ENCODE measurements around the gene NBPF6. TPM values are rescaled to one million over a fixed set of nuclear protein-coding genes. Genes with fewer than 3 reads are reported as not detected.
"Not testable (repeated sequence)": the region's sequence is repeated elsewhere in the genome, so short reads cannot be mapped to it uniquely, and the experiment has no call there.

Gene NBPF6, protein sequence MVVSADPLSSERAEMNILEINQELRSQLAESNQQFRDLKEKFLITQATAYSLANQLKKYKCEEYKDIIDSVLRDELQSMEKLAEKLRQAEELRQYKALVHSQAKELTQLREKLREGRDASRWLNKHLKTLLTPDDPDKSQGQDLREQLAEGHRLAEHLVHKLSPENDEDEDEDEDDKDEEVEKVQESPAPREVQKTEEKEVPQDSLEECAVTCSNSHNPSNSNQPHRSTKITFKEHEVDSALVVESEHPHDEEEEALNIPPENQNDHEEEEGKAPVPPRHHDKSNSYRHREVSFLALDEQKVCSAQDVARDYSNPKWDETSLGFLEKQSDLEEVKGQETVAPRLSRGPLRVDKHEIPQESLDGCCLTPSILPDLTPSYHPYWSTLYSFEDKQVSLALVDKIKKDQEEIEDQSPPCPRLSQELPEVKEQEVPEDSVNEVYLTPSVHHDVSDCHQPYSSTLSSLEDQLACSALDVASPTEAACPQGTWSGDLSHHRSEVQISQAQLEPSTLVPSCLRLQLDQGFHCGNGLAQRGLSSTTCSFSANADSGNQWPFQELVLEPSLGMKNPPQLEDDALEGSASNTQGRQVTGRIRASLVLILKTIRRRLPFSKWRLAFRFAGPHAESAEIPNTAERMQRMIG
- total RNA-seq, result not detected

DNA sequence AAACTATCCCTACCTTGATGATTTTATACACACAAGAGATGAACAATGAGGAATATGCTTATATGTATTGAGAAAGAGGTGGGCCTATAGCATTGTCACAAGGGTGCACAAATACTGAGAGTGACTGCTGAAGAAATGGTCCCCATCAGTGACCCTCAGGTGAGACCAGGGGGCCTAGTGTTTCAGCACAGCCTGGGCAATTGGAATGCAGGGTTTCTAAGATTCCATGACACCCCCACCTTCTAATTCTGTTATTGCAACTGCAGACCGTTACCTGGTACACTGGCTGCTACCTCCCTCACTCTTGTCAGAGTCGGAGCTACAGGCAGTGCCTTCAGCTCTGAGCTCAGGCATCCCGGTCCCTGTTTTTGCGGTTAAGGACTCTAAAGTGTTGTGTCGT lies at the start of gene NBPF6:
Gene NBPF6 (plus strand): TSS at position 301 of the 400 bp plus-strand sequence. CDS start 259 bp downstream, outside the sequence.
- H3K9me3 ChIP-seq; intact Hi-C loops (cut with DNase I); H3K27me3 ChIP-seq; H3K36me3 ChIP-seq; DNase-seq (ENCODE audit: extremely low spot score); H3K27ac ChIP-seq (replicated peaks in 1 of 4); H3K4me1 ChIP-seq; H3K4me3 ChIP-seq: not testable (repeated sequence)
- 86% methylated on average over 1 of the region's 5 CpGs for WGBS

DNA sequence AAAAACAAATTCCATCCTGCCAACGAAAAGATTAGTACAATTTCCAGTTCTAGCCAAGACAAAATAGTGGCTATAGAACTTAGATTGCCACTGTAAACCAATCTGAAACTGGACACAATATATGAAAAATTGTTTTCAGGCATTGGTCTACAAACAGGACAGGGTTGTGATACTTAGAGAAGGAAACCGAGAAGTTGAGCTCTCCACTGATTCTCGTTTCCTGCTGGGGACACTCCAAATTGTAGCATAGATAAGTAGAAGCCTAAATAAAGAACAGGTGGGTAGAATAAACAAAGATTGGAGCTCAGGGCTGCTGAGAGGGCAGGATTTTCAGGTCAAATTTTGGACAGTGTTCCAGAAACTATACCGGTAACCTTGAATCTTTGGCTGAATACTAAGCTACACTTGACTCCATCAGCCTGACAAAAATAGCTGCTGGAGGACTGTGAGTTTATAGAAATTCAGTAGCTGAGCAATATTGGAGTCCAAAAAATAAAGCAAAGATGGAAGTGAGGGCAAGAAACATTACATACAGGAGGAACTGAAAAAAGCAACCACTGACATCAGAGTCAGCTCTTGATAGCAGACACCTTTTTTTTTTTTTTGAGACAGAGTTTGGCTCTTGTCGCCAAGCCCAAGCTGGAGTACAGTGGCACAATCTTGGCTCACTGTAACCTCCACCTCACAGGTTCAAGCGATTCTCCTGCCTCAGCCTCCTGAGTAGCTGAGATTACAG lies 38.9 kb upstream of the NBPF6 start:
- H3K4me3 ChIP-seq; H3K4me1 ChIP-seq; H3K36me3 ChIP-seq; H3K9me3 ChIP-seq; H3K27ac ChIP-seq (replicated peaks in 1 of 4); DNase-seq (ENCODE audit: extremely low spot score); intact Hi-C loops (cut with DNase I); H3K27me3 ChIP-seq: not testable (repeated sequence)
- no CpG with 5 or more reads among the region's 6 CpGs for WGBS

DNA sequence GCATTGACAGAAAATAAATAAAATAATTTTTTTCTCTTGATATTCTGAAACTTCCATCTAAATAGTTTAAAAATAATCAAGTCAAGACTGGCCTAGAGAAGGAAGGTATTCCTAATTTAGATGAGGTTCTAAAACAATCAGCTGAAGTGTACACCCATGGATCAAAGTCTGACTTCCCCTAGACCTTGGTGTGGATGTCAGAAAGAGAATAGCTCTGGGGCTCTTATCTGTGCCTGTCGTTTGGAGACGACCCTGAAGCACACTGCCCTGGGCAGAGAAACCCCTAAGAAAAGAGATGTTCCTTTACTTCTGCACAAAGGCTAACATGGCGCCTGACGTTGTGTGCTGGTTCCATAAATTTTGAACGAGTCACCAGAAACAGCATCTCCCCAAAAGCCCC lies 30.0 kb upstream of the NBPF6 start:
- H3K4me1 ChIP-seq; H3K4me3 ChIP-seq; H3K9me3 ChIP-seq; H3K27ac ChIP-seq (replicated peaks in 1 of 4); DNase-seq (ENCODE audit: extremely low spot score); H3K36me3 ChIP-seq; intact Hi-C loops (cut with DNase I); H3K27me3 ChIP-seq: not testable (repeated sequence)
- no CpG with 5 or more reads among the region's 5 CpGs for WGBS

DNA sequence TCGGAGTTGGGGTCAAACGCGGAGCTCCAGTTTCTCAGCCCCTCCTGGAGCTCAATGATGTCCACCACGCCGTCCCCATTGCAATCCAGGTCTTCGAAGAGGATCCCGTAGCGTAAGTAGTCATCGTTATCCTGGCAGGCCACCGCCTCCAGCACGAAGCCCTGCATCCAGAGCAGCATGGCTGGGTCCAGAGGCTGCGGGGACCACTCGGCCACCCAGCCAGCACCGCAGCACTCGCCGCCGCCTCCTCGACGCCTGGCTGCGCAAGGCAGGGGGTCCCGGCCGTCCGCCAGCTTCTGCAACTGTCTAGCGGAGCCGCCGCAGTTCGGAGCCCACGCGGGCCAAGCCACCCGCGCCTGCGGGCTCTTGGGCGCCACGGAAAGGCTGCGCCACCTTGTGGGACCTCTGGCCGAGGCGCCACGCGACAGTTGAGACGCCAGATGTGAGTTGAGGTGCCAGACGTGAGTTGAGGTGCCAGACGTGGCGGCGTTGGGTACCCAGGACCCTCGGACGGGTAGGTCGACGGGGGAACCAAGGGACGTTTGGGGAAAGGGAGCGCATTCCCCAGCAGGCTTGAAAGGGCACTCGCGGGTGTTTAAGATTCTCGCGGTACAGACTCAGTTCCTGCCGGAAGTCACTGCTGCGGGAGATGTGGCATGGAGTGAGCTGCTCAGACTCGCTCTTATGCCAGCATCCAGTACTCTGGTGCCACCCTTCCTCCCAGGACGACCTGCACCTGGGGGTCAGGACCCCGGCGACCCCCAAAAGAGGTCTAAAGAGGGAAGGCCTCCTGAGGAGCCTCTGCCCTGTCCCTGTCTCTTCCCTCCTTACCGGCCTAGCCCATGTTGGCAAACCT lies 28.9 kb upstream of the NBPF6 start:
- H3K9me3 ChIP-seq; H3K4me3 ChIP-seq; H3K27ac ChIP-seq (replicated peaks in 1 of 4); H3K36me3 ChIP-seq; intact Hi-C loops (cut with DNase I); DNase-seq (ENCODE audit: extremely low spot score); H3K4me1 ChIP-seq; H3K27me3 ChIP-seq: not testable (repeated sequence)
- WGBS, result no CpG with 5 or more reads among the region's 61 CpGs

DNA sequence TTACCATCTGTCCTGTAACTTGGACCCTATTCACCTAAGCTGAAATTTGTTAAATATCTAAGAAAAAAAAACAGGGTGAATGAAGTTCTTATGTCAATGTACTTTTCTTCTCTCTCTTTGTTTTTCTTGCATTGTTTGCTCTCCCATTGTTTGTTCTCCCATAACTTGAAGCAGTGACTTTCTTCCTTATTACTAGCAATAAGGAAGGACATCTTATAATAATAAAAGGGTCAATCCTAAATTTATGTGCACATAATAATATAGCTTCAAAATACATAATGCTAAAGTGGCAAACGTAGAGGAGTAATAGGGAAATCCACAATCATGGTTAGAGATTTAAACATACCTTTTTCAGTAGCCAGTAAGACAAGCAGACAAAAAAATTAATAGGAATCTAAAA lies 23.3 kb upstream of the NBPF6 start:
- H3K27ac ChIP-seq (replicated peaks in 1 of 4); H3K4me3 ChIP-seq; intact Hi-C loops (cut with DNase I); H3K4me1 ChIP-seq; H3K9me3 ChIP-seq; H3K27me3 ChIP-seq; DNase-seq (ENCODE audit: extremely low spot score); H3K36me3 ChIP-seq: not testable (repeated sequence)
- 50% methylated on average over 1 of the region's 1 CpG for WGBS

DNA sequence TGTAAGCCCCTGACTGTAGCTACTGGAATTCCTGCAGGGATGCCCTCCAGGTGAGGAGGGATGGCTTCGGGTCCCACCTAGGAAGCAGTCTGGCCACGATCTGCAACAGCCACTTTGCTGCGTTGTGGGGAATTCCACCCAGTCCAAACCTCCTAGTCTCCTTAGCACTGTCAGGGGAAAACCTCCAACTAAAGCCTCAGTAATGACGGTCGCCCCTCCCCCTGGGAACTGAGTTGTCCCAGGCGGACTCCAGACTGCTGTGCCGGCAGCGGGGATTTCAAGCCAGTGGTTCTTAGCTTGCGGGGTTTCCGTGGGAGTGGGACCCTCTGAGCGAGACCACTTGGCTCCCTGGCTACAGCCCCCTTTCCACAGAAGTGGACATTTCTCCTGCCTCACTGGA lies 18.1 kb upstream of the NBPF6 start:
- H3K36me3 ChIP-seq; H3K4me3 ChIP-seq; H3K27ac ChIP-seq (replicated peaks in 1 of 4); DNase-seq (ENCODE audit: extremely low spot score); H3K9me3 ChIP-seq; H3K27me3 ChIP-seq; H3K4me1 ChIP-seq; intact Hi-C loops (cut with DNase I): not testable (repeated sequence)
- WGBS, result no CpG with 5 or more reads among the region's 11 CpGs

DNA sequence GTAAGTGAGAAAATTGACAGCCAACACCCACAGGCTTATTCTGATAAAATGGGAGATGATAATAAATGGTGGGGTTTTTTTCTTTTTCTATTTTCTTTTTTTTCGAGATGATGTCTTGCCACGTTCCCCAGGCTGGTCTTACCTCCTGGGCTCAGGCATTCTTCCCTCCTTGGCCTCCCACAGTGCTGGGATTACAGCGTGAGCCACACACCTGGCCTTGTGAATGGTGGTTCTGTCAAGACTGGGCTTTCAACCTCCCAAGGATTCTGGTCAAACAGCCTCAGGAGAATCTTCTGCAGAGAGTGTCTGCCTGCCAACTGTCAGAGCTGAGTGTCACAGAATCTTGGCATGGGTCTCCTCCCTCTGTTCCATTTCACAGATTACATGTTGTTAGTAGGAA lies 16.7 kb upstream of the NBPF6 start:
- H3K36me3 ChIP-seq; H3K4me3 ChIP-seq; H3K9me3 ChIP-seq; intact Hi-C loops (cut with DNase I); H3K27ac ChIP-seq (replicated peaks in 1 of 4); H3K27me3 ChIP-seq; DNase-seq (ENCODE audit: extremely low spot score); H3K4me1 ChIP-seq: not testable (repeated sequence)
- WGBS, result no CpG with 5 or more reads among the region's 3 CpGs

DNA sequence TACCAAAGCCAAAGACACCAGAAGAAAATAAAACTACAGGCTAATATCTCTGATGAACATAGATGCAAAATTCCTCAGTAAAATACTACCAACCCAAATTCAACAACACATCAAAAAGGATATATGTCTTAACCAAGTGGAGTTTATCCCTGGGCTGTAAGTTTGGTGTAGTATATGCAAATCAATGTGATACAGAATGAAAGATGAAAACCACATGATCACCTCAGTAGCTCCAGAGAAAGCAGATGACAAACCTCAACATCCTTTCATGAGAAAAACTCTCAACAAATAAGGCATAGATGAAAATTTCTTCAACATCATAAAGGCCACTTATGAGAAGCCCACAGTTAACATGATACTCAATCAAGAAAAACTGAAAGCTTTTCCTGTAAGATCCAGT lies 11.6 kb upstream of the NBPF6 start:
- H3K27ac ChIP-seq (replicated peaks in 1 of 4); H3K9me3 ChIP-seq; H3K36me3 ChIP-seq; H3K27me3 ChIP-seq; H3K4me1 ChIP-seq; H3K4me3 ChIP-seq; intact Hi-C loops (cut with DNase I); DNase-seq (ENCODE audit: extremely low spot score): not testable (repeated sequence)

DNA sequence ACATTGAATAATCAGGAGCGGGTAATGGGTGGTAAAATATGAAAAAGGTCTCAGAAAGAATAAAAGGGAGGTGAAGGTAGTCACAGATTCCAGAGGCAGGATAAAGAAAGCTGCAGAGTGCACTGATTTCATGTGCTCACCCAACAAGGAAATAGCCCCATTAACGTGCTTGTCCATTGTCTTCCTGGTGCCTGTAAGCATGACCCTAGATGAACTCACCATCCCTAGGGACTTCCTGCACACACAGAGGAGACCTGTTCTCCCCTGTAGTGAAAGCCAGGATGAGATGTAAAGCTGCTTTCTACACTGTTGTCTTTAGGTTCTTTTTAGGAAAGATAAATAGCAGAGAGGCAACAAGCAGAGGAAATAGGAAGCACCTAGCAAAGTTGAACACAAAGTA lies 4.4 kb downstream of the NBPF6 start:
- DNase-seq (ENCODE audit: extremely low spot score); H3K27ac ChIP-seq (replicated peaks in 1 of 4); H3K27me3 ChIP-seq; H3K4me1 ChIP-seq; H3K36me3 ChIP-seq; intact Hi-C loops (cut with DNase I); H3K4me3 ChIP-seq; H3K9me3 ChIP-seq: not testable (repeated sequence)
- no CpG with 5 or more reads among the region's 2 CpGs for WGBS

DNA sequence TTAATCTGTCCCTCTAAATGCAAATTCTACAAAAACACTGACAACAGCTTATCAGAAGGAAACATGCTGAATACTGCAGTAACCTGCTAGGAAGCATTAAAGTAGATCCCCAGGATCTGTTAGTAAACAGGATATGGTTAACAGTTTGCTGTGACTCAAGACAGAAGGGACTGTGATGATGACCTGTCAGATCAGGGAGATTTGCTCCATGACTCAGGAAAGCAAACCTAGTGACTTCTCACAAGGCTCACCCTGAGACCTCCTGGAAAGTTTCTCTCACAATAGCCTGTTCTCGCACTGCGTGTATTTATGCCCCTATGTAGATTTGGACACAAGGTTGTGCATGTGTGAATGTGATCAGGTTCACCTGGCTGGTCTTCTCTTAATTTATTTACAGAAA lies 8.5 kb downstream of the NBPF6 start:
- H3K36me3 ChIP-seq; intact Hi-C loops (cut with DNase I); H3K4me1 ChIP-seq; H3K27ac ChIP-seq (replicated peaks in 1 of 4); H3K4me3 ChIP-seq; H3K27me3 ChIP-seq; H3K9me3 ChIP-seq; DNase-seq (ENCODE audit: extremely low spot score): not testable (repeated sequence)
- WGBS, result no CpG with 5 or more reads among the region's 2 CpGs

DNA sequence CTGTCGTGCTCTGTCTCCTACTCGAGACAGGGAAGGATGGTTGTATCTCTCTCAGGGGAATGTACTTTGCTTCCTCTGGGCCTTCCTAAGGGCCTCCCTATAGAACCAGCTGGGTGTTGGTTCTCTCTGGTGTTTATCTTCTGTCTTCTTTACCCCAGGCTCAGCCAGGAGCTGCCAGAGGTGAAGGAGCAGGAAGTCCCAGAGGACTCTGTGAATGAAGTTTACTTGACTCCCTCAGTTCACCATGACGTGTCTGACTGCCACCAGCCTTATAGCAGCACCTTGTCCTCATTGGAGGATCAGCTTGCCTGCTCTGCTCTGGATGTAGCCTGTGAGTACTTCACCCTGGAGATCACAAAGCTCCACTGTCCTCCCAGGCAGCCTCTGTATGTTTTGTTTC lies 11.6 kb downstream of the NBPF6 start:
- H3K36me3 ChIP-seq; H3K27me3 ChIP-seq; H3K4me3 ChIP-seq; H3K4me1 ChIP-seq; intact Hi-C loops (cut with DNase I); H3K27ac ChIP-seq (replicated peaks in 1 of 4); H3K9me3 ChIP-seq; DNase-seq (ENCODE audit: extremely low spot score): not testable (repeated sequence)
- no CpG with 5 or more reads among the region's 3 CpGs for WGBS

DNA sequence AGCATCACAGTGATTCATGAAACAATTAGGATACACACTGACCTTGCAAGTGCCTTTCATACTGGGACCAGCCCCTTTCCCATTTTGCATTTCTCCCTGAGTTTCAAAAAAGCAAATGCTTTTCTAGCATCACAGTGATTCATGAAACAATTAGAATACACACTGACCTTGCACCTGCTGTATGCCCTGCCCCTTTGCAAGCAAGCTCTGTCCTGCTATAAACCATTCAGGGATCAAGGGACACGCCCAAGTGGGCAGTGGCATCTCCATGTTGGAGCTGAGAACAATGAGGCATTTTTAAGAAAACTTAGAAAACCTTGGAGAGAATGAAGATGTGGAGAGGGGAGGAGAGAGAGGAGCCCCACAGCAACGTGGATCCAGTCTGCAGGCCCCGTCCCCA lies 13.8 kb downstream of the NBPF6 start:
- H3K27me3 ChIP-seq; DNase-seq (ENCODE audit: extremely low spot score); H3K27ac ChIP-seq (replicated peaks in 1 of 4); intact Hi-C loops (cut with DNase I); H3K4me3 ChIP-seq; H3K36me3 ChIP-seq; H3K4me1 ChIP-seq; H3K9me3 ChIP-seq: not testable (repeated sequence)
- WGBS, result no CpG with 5 or more reads among the region's 3 CpGs
